Spleen (tissue), 7 donors: ENCODE results near the gene PRR3.

Experiments
- POLR2A ChIP-seq, 3 donors: fragments of 450-650 bp; IDR thresholded peaks; one replicate each; pipeline ENCODE4 v1.5.1; 2017; ENCODE audit warnings: antibody characterized with exemption in 3 of 3, mild to moderate bottlenecking in 1 of 3
- POLR2AphosphoS5 ChIP-seq, 3 donors: sonication (generic); formaldehyde crosslinking; IDR thresholded peaks; one replicate each; pipeline ENCODE4 v1.5.1; 2017; ENCODE audit warnings: antibody characterized with exemption in 3 of 3
- TF ChIP-seq, protein P1 (sequence below), 11 experiments: fragments of 200-600 bp in 7 of 11; fragments of 450-650 bp in 4 of 11; sonication (generic) in 4 of 11; IDR thresholded peaks in 8 of 11; conservative IDR thresholded peaks in 3 of 11; 1 replicate in 7 of 11; 2 replicates in 4 of 11; pipeline versions ENCODE4 v1.4.0 to v1.8.0; 2016 to 2021; ENCODE audit warnings: antibody characterized with exemption in 11 of 11, inconsistent platforms in 4 of 11, mild to moderate bottlenecking in 1 of 11
- donor health status: DM: no; HTN: no; CAD: no; lungs with moderate emphysema.
- donor health status: DM: no; HTN: no; CAD: no.
- donor health status: DM: no; HTN: no; CAD: no.

- TF ChIP-seq POLR2A (IDR thresholded peaks at IDR 0.05) = peak in 1 of 3 donors; percentile 30
- TF ChIP-seq, protein P1, sequence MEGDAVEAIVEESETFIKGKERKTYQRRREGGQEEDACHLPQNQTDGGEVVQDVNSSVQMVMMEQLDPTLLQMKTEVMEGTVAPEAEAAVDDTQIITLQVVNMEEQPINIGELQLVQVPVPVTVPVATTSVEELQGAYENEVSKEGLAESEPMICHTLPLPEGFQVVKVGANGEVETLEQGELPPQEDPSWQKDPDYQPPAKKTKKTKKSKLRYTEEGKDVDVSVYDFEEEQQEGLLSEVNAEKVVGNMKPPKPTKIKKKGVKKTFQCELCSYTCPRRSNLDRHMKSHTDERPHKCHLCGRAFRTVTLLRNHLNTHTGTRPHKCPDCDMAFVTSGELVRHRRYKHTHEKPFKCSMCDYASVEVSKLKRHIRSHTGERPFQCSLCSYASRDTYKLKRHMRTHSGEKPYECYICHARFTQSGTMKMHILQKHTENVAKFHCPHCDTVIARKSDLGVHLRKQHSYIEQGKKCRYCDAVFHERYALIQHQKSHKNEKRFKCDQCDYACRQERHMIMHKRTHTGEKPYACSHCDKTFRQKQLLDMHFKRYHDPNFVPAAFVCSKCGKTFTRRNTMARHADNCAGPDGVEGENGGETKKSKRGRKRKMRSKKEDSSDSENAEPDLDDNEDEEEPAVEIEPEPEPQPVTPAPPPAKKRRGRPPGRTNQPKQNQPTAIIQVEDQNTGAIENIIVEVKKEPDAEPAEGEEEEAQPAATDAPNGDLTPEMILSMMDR (IDR thresholded peaks at IDR 0.05 in 8 of 11, conservative IDR thresholded peaks at IDR 0.05 in 3 of 11) = peak; percentile 93 to 100 (median 99)
- TF ChIP-seq POLR2AphosphoS5 (IDR thresholded peaks at IDR 0.05) = peak in 2 of 3 donors; percentile 80 to 82
Measured at GRCh38 chr6:30541515-30542403, 15.3 kb upstream of the PRR3 start.
